HG02798 (cell line): ENCODE measurements around the gene PTBP3.
"Not testable (repeated sequence)": the region's sequence is repeated elsewhere in the genome, so short reads cannot be mapped to it uniquely, and the experiment has no call there.

ENCODE experiments used
- ATAC-seq: cut with Tn5 transposase; IDR thresholded peaks from one replicate; pipeline ENCODE4 v1.9.1; 2021; ENCODE audit warnings: mild to moderate bottlenecking; ENCODE audit not compliant: unreplicated experiment, poor library complexity

Gene PTBP3

GRCh38 chr9:112332977-112333638 lies at the start of gene PTBP3:
Gene PTBP3 (minus strand): TSS chr9:112333619. CDS start chr9:112297865, 35,754 bp downstream.
- peak; percentile 60 for ATAC-seq

- ATAC-seq: no peak
Observed at GRCh38 chr9:112382501-112383364, 49.3 kb upstream of the PTBP3 start.

- ATAC-seq: no peak
Observed at GRCh38 chr9:112382066-112382465, 48.6 kb upstream of the PTBP3 start.

- ATAC-seq: no peak
Observed at GRCh38 chr9:112380825-112381221, 47.4 kb upstream of the PTBP3 start.

GRCh38 chr9:112380102-112380824 lies 46.8 kb upstream of the PTBP3 start, which contains the start of gene HSDL2:
Gene HSDL2 (plus strand): TSS chr9:112380108. CDS start chr9:112380164, 56 bp downstream.
- ATAC-seq: peak; percentile 21

GRCh38 chr9:112379177-112380101 lies 46.0 kb upstream of the PTBP3 start:
- peak; percentile 90 for ATAC-seq

GRCh38 chr9:112378328-112379176 lies 45.1 kb upstream of the PTBP3 start:
- peak; percentile 6 for ATAC-seq

- ATAC-seq: no peak
Observed at GRCh38 chr9:112377684-112378327, 44.4 kb upstream of the PTBP3 start.

- no peak for ATAC-seq
Observed at GRCh38 chr9:112377087-112377486, 43.7 kb upstream of the PTBP3 start.

GRCh38 chr9:112375361-112375760 lies 41.9 kb upstream of the PTBP3 start:
- no peak for ATAC-seq

- not testable (repeated sequence) for ATAC-seq
Observed at GRCh38 chr9:112374232-112374631, 40.8 kb upstream of the PTBP3 start.

GRCh38 chr9:112373666-112374065 lies 40.2 kb upstream of the PTBP3 start:
- not testable (repeated sequence) for ATAC-seq

GRCh38 chr9:112371060-112371459 lies 37.6 kb upstream of the PTBP3 start:
- ATAC-seq: no peak

- no peak for ATAC-seq
Observed at GRCh38 chr9:112369817-112370216, 36.4 kb upstream of the PTBP3 start.

GRCh38 chr9:112367465-112367864 lies 34.0 kb upstream of the PTBP3 start:
- no peak for ATAC-seq

- no peak for ATAC-seq
Observed at GRCh38 chr9:112366591-112366990, 33.2 kb upstream of the PTBP3 start.

- ATAC-seq: not testable (repeated sequence)
Observed at GRCh38 chr9:112365257-112365656, 31.8 kb upstream of the PTBP3 start.

GRCh38 chr9:112364761-112365160 lies 31.3 kb upstream of the PTBP3 start:
- ATAC-seq: no peak
